Activated gamma-delta T cell treated with anti-CD3 and anti-CD28 coated beads, Interleukin-2, amount 50 U/mL, for 16 hours (primary cell): Measurements from ENCODE around the gene FHIP2A.
"Not testable (repeated sequence)": the region's sequence is repeated elsewhere in the genome, so short reads cannot be mapped to it uniquely, and the experiment has no call there.

Experiments
- DNase-seq: peaks from one replicate; pipeline ENCODE4 v3.0.0-alpha.2; 2020; ENCODE audit warnings: low read depth

The FHIP2A gene

DNA sequence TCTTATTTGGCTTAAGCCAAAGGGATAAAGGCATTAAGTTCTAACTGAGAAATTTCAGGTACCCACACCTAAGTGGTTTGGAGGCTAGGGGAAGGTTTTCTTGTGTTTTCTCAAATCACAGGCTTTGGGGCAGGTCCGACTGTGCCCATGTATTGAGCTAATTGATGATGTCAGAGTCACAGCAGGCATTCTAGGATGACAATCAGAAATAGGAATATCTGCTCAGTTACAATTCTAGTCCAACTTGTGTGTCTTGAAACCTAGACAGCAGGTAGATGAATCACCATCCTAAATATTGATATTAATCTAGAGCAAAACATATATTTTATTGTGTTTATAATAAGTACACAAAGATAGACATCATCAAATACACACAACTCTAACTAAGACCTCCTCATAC lies 2.3 kb upstream of the FHIP2A start:
- no peak for DNase-seq

DNA sequence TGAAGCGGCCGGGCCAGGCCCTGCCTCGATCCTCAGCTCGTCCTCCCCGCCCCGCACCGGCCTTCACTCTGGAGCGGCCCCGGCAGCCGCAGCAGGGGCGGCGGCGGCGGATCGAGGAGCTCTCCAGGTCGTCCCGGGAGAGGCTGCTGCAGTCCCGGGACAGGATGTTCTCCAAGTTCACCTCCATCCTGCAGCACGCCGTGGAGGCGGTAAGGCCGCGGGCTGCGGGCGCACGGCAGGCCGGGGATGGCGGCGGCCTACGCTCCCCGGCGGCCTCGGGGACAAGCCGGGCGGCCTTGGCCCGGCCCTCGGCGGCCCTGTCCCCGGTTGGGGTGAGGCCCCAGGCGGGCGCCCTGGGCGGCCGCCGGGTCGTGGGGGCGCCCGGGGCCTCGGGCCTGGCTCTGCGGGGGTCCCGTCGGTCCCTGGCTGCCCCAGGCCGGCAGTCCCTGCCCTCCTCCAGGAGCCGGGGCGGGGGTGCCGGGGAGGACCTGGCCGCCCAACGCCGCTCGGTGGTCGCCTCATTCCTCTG lies 399 bp downstream of the FHIP2A start:
- DNase-seq = peak; percentile 11

DNA sequence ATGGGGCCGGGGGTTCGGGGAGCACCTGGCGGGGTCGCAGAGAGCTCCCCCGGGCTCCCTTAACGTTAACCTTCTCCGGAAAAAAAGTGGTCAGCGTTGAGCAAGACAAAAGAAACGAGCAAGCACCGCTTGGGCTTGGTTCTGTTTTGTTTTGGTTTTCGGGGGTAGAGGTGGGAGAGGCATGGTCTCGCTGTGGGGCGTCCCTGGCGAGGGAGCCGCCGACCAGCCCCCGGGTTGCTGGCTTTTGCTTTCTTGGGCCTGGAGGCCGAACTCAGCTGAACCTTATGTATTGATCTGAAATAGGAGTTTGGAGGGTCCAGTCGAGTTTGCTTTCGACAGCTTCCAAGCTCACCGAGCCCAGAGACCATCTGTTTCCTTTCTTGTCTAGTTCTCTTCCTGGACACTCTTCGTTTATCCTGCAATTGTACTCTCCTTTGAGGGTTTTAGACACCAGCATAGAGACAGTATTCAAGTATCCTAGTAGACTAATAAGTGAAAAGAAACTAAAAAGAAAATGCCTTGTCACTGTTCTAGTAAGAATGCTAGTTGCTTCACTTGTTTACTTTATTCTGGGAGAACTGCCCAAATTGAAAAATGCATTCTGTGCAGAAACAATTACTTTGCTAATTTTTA lies 980 bp downstream of the FHIP2A start:
- DNase-seq = no peak

DNA sequence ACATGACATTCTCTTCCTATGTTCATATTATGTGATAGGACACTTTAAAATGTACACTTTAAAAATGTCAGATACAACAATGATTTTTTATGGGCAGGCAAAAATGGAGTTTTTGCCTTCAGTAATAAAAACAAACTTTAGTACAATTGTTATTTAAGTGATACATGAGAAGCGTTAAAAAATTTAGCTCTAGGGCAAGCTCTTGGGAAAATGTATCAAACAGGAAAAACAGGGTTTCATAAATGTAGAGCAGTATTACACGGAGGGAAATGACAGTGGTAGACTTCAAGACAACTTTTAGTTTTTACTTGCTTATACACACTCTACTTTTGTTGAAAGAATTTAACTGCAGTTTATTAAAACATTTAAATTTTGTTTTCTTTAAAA lies 1.5 kb downstream of the FHIP2A start:
- DNase-seq = no peak

DNA sequence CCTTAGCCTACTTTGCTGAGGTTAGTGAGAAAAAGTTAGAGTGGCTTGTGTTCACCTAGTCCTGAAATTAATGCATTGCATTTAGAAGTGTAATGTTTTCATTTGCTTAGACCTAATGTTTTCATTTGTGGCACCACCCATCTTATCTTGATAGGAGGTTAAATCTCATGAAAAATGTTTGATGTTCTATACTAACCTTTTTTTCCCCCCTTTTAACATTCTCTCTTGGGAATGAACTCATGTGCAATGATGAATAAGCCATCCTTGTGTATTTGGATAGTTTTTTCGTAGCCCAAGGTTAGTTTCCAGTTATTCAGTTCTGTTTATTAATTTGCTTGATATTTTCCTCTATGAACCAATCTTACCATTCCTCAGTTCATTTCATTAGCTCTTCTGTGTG lies 2.8 kb downstream of the FHIP2A start:
- no peak for DNase-seq

DNA sequence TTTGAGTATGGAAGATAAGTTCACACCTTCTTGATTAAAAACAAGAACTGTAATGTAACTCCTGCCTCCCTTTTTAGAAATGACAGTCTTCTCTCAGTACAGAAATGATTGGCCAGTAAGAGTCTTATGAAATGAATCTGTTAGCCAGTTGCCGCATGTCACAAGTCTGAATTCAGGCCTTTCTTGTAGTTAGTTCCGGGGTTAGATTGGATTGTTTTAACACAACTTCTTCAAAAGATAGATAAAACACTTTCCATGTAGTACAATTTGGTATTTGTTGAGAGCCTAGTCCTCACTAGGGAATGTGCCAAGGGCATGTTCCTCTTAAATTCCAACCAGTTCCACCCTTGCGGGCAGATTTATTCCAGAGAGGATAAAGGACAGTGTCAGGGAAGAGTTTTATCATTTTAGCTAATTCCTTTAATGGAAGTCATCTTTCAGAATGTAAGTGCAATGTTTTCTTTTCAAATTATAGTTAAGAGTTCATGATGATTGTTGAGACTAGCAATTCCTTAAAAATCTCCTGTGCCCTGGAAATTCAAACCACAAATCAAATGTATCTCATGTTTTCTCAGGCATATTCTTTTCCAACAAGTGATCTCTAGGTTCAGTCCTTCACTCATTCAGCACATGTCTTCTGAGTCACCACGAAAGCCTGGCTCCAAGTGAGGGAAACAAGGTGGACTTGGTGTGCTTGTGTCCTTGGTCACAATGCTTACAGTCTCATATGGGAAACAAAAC lies 4.1 kb downstream of the FHIP2A start:
- no peak for DNase-seq

DNA sequence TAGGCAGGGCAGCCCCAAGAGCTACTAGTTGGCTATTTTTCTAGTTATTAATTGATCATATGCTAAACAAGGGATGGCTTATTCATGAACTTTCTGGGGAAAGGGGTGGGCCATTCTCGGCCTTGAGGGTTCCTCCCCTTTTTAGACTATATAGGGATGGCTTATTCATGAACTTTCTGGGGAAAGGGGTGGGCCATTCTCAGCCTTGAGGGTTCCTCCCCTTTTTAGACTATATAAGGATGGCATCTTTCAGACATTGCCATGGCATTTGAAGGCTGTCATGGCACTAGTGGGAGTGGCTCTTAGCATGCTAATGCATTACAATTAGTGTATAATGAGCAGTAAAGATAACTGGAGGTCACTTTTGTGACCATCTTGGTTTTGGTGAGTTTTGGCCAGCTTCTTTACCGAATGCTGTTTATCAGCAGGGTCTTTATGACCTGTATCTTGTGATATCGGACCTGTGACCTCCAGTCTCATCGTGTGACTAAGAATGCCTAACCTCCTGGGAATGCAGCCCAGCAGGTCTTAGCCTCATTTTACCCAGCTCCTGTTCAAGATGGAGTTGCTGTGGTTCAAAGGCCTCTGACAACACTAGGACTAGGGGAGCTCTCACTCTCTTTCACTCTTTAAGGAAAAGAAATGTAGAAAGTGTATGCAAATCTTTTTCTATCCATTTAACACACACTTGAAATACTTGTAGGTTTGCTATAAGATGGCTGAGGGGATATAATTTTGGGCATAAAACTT lies 7.8 kb downstream of the FHIP2A start:
- DNase-seq = no peak

DNA sequence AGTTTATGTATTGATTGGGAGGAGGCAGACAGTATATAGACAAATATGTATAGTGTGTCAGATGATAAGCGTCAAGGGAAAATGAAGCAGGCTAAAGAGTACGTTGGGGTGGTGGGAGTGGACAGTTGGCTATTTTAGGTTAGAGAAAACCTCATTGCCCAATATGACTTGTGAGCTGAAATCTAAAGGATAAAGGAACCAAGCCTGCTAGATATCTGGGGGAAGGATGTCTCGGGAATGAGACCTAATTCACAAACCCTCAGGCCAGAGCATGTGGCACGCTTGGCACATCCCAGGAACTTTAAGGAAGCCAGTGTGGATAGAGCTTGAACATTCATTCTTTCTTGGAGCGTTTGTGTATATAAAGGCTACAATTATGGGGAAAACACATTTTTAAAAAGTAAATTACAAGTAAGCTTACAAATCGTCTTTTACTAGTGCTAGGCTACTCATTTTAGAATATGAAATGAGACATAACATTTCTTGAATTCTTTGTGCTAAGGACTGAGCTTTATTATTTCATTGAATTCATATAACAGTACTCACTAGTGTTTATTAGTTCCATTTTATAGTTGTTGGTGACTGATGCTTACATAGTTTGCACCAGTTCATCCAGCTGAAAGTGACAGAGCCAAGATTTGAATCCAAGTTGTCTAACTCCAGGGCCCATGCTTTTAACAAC lies 9.7 kb downstream of the FHIP2A start:
- DNase-seq = no peak

DNA sequence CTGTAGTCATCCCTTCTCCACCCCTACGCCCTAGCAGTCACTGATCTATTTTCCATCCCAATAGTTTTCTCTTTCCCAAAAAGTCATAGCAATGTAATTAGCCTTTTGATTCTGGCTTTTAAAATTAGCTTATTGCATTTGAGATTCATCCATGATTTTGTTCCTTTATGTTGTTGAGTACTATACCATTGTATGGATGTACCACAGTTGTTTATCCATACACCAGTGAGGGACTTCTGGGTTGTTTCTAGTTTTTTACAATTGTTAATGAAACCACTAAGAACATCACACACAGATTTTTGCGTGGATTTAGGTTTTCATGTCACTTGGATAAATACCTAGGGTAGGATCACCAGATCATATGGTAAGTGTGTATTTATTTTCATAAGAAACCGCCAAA lies 16.1 kb downstream of the FHIP2A start:
- no peak for DNase-seq

DNA sequence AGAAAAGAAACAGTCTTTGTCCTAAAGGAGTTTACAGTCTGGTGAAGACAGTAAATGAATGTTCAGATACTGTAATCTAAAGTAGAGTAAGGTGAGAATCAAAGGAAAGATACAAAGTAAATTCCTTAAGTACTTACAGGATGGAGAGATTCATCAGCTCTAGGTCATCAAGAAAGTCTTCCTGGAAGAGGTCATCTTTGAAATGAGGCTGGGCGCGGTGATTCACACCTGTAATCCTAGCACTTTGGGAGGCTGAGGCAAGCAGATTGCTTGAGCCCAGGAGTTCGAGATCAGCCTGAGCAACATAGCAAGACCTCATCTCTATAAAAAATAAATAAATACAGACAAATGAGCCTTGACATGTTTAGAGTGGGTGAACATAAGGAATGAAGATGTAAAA lies 18.3 kb downstream of the FHIP2A start:
- DNase-seq = no peak

DNA sequence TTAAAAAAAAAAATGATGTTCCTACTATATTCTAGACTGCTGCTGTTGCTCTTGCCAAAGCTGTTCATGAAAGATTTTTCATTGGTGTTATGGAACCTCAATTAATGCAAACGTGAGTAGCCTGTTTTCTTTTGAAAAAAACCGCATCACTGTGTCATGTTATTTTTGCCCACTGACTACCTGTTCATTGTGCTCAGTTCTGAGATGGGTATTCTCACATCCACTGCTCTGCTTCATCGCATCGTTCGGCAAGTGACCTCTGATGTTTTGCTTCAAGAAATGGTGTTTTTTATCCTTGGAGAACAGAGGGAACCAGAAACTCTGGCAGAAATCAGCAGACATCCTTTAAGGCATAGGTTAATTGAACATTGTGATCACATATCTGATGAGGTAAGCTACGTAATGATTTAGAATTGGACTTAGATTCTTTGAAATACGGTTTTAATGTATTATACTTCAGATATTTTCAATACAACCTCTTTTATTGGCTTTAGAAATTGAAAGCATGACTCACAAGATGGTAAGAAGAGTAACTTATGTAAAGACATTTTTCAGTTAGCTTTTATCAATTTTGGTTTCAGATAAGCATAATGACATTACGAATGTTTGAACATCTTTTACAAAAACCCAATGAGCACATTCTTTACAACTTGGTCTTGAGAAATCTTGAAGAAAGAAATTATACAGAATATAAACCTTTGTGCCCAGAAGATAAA lies 24.6 kb downstream of the FHIP2A start:
- no peak for DNase-seq

DNA sequence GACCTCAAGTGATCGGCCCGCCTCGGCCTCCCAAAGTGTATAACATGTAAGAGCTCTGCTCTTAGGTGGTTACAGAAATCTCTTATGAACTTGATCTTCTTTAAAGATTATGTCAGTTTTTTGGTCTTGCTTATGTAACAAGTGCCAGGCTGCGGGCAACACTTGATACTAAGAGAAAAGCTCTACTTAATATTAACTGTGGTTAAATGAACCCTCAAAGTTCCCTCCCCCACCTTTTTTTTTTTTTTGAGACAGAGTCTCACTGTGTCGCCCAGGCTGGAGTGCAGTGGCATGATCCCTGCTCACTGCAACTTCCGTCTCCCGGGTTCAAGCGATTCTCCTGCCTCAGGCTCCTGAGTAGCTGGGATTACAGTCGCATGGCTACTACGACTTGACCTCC lies 25.9 kb downstream of the FHIP2A start:
- DNase-seq = not testable (repeated sequence)

DNA sequence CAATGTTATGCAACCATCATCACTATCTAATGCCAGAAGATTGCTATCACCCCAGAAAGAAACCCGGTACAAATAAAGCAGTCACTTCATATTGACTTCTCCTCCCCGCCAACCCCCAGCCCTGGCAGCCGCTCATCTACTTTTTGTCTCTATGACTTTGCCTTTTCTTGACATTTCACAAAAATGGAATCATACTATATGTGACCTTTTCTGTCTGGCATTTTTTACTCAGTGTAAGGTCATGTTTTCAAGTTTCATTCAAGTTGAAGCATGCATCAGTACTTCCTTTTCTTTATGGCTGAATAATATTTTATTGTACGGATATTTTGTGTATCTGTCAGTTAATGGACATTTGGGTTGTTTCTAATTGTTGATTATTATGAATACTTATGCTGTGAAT lies 28.1 kb downstream of the FHIP2A start:
- DNase-seq = no peak

DNA sequence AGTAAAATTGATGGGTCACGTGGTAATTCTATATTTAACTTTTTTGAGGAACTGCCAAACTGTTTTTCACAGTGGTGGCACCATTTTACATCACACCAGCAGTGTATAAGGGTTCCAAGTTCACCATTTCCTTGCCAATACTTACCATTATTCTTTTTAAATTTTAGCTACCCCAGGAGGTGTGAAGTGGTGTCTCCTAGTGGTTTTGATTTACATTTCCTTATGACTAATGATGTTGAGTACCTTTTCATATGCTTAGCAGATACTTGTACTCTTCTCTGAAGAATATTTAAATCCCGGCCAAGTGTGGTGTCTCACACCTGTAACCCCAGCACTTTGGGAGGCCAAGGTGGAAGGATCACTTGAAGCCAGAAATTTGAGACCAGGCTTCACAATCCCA lies 28.5 kb downstream of the FHIP2A start:
- DNase-seq = no peak

DNA sequence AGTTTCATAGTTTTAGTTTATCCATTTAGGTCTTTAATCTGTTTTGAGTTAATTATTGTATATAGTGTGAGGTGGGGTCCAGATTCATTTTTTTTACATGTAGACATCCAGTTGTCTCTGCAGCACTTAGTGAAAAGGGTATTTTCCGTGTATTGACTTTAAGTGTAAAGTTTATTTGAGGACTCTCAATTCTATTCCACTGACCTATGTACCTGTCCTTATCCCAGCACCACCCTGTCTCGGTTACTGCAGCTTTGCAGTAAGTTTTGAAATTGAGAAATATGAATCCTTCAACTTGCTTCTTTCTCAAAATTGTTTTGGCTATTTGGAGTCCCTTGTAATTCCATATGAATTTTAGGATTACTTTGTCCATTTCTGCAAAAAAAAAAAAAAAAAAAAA lies 29.8 kb downstream of the FHIP2A start:
- DNase-seq = no peak

DNA sequence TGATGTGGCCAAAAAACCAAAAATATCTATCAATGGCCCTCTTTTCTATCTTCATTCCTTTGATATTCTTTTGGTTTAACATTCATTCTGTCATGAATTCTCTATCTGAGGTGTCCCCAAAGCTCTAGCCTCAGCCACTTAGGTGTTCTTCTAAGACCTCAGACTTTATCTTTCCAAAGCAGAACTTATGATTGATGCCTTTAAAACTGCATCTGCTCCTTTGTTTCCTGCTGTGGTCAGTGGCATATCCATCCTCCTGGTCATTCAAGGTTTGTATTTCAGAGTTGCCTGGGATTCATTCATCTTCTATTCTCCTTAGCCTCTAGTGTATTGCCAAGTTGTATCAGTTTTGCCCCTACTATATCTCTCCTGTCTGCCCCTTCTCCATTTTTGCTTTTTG lies 30.6 kb downstream of the FHIP2A start:
- no peak for DNase-seq

DNA sequence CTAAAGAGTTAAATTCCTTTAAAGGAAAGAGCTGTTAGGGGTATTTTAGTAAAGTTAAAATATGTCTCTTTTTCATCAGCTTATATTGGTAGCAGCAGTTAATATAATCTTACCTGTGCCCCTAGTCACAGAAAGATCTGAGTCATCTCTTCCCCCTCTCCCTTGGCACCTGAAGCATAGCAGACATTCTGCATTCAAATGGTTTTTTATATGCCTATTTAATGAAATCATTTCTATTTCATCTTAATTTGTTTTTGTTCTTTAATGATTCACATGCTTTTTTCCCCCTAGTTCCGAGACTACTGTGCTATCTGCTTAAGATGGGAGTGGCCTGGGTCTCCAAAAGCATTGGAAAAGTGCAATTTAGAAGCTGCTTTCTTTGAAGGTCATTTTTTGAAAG lies 33.3 kb downstream of the FHIP2A start:
- no peak for DNase-seq

DNA sequence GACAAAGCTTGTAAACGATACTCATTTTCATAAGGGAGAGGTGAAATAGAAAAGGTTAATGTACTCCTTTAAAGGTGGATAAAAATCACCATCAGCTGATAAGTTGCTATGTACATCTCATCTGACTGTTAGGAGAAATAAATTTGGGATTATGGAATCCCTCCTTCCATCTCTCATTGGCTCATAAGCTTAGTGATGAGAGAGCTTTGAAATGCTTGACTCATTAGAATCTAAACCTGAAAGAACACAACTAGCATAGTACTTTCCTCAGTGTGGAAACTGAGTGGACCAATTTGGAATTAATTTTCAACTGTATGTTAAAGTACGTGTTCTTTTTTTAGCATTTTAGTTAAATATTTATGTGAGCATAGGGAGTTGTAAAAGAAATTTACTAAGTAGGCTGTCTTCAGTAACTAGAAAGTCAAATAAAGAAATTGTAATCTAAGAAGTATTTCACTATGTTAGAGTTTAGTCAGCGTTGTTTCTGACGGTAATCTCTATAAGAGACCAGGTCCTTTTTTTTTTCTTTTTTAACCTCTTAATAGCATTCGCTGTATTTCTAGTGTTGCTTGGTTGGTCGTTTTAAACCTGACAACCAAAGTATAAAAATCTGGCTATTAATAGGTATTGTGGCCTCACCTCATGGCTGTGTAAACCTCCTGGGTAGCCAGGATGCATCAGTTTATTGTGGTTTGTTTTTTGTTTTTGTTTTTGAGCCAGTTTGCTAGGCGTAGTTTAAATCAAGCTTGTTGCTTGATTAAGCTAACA lies 34.4 kb downstream of the FHIP2A start:
- DNase-seq = no peak

DNA sequence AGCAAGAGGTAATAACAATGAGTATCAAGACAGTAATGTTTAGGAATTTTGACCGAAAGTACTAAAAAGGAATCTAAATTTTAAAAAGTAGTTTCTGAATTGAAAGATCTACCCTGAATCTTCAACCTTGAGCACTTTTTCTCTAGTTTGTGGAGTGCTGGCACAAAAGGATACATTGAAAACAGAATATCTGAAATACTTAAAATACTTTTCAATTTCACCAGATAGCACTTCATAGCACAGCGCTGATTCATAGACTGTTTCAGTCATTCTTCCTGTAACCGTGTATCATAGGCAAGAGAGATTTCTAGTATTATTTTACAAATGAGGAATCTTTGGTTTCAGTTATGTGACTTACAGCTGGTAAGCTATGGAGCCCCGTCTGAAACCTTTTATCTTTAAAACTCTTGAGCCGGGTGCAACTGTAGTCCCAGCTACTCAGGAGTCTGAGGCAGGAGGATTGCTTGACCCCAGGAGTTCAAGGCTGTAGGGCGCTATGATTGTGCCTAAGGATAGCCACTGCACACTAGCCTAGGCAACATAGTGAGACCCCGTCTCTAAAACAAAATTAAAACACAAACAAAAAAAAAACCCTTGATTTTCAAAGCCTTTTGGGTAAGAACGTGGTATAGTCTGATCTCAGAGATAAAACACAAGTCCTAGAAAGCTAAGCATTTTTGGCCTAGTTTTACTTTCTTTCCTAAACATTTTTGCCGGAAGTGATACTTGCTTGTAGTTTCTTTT lies 35.1 kb downstream of the FHIP2A start:
- no peak for DNase-seq

DNA sequence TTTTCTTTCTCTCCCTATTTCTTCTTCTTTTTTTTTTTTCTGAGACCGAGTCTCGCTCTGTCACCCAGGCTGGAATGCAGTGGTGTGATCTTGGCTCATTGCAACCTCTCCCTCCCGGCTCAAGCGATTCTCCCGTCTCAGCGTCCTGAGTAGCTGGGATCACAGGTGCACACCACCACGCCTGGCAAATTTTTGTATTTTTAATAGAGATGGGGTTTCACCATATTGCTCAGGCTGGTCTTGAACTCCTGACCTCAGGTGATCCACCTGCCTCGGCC lies 35.6 kb downstream of the FHIP2A start:
- DNase-seq = not testable (repeated sequence)
